IMR-90 (cell line): ENCODE measurements around the gene NCAPD3.

Experiments
- POLR2A ChIP-seq: IDR thresholded peaks from 2 replicates; pipeline ENCODE4 v1.6.1; 2012; ENCODE audit warnings: mild to moderate bottlenecking, low read depth, low read length
- TF ChIP-seq, protein P1 (sequence below): conservative IDR thresholded peaks from 2 replicates; pipeline ENCODE4 v1.5.1; 2012; ENCODE audit warnings: mild to moderate bottlenecking, low read depth, low read length, improper control_type of control experiment

DNA sequence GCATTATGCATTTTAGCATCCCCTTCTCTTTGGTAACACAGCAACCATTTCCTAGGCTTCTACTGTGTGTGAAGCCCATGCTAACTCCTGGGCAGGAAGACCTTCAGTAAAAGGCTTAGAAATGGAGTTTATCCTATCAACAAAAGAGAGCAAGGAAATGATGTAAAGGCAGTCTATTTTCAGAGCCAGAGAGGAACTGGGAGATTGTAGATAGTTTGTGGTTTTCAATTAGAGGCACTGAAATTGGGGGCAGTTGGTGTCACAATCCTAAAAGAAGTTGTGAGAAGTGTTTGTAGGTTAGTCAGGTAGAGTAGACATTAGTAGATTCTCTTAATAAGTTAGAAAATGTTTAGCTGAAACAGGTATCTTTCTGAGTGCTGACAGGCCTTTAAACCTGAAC is 36.7 kb upstream of the NCAPD3 start:
- TF ChIP-seq POLR2A, result no peak
- TF ChIP-seq, protein P1, sequence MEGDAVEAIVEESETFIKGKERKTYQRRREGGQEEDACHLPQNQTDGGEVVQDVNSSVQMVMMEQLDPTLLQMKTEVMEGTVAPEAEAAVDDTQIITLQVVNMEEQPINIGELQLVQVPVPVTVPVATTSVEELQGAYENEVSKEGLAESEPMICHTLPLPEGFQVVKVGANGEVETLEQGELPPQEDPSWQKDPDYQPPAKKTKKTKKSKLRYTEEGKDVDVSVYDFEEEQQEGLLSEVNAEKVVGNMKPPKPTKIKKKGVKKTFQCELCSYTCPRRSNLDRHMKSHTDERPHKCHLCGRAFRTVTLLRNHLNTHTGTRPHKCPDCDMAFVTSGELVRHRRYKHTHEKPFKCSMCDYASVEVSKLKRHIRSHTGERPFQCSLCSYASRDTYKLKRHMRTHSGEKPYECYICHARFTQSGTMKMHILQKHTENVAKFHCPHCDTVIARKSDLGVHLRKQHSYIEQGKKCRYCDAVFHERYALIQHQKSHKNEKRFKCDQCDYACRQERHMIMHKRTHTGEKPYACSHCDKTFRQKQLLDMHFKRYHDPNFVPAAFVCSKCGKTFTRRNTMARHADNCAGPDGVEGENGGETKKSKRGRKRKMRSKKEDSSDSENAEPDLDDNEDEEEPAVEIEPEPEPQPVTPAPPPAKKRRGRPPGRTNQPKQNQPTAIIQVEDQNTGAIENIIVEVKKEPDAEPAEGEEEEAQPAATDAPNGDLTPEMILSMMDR, result no peak
